ENCODE results near the gene TYRO3.

- TF ChIP-seq CTCF (conservative IDR thresholded peaks at IDR 0.05; ENCODE audit: low read length) (no peak), EZH2phosphoT487 (IDR thresholded peaks at IDR 0.05; ENCODE audit: borderline replicate concordance, low read depth, low read length) (no peak)
Observed at GRCh38 chr15:41575282-41575681, 16.3 kb downstream of the TYRO3 start.

Measured in OCI-LY7 (cell line).